Measurements from ENCODE around the gene BCL2L11. TPM values are rescaled to one million over a fixed set of nuclear protein-coding genes. Genes with fewer than 3 reads are reported as not detected.

The BCL2L11 gene
- total and polyA plus RNA-seq, 2 experiments from 2014 or later, result 10.6 to 22.5 TPM

DNA sequence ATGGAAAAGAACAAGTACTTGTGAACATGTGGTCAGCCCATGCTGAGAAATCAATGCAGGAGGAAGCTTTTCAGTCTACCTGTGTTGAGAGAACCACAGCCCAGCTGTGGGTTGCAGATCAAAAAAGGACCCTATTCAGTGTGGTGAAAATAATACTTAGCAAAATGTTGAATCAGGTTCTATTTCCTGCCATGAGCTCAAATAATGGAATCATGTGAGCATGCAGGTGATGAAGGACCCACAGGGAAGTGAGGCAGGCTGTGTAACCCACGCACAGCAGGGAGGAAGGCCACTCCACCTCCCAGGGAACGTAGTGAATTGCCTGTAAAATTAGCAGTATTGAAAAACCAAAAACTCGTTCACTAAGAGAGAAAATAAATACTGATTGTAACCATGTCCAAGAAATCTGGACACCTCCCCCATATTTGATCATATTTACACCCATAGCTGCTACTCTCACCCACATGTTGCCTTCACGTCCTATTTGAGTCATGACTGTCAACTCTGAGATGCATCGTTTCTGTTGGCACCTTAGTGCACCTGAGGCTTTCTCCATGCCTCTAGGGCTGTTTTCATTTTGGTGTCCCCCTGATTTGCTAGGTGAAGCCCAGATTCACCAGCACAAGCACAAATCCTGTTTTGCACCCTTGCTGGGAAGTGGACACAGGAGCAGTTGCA, 20.5 kb upstream of the BCL2L11 start:
- no peaks in the 10 kb centered on the region for H3F3A ChIP-seq (replicated peaks; ENCODE audit: low read depth)
- H3K4me2 ChIP-seq, result no peak overlapping the region
- ATAC-seq (no peak), DNase-seq (ENCODE audit: low spot score) (no peak)
- Mint-ChIP-seq H3K36me3 (ENCODE audit: low read depth) (no peaks in the 10 kb centered on the region), H3K27me3 (ENCODE audit: insufficient read depth, low read depth, poor library complexity) (no peaks in the 10 kb centered on the region), H3K4me3 (no peak overlapping the region), H3K9me3 (no peaks in the 10 kb centered on the region), H3K4me1 (peaks cover 12% of the 10 kb centered on the region), H3K27ac (no peak overlapping the region)
- no peaks in the 10 kb centered on the region for H3K36me3 ChIP-seq (ENCODE audit: insufficient read depth)
- H3K27ac ChIP-seq (ENCODE audit: low read depth), result no peak overlapping the region
- H2AFZ ChIP-seq, result no peak overlapping the region
- H3K9me2 ChIP-seq (ENCODE audit: insufficient read depth), result no peaks in the 10 kb centered on the region; the same call in 1 of the 2 replicates
- no peaks in the 10 kb centered on the region for H3K4me1 ChIP-seq (ENCODE audit: insufficient read depth)
- H3K4me3 ChIP-seq, result no peak overlapping the region
- H3K27me3 ChIP-seq (ENCODE audit: insufficient read depth), result no peaks in the 10 kb centered on the region
- H3K79me2 ChIP-seq (replicated peaks; ENCODE audit: insufficient read depth), result no peaks in the 10 kb centered on the region
- no peaks in the 10 kb centered on the region for H4K20me1 ChIP-seq (replicated peaks; ENCODE audit: insufficient read depth)
- TF ChIP-seq POLR2AphosphoS5 (IDR thresholded peaks at IDR 0.05; ENCODE audit: low read depth) (no peak), ZNF114 (CRISPR knock-in tag; IDR thresholded peaks at IDR 0.05) (no peak), ZNF331 (CRISPR knock-in tag; IDR thresholded peaks at IDR 0.05; ENCODE audit: low read depth) (no peak), STAT1 (IDR thresholded peaks at IDR 0.05; ENCODE audit: unreplicated experiment) (no peak), EZH2phosphoT487 (IDR thresholded peaks at IDR 0.05; ENCODE audit: unreplicated experiment) (no peak)
- TF ChIP-seq, protein P1, sequence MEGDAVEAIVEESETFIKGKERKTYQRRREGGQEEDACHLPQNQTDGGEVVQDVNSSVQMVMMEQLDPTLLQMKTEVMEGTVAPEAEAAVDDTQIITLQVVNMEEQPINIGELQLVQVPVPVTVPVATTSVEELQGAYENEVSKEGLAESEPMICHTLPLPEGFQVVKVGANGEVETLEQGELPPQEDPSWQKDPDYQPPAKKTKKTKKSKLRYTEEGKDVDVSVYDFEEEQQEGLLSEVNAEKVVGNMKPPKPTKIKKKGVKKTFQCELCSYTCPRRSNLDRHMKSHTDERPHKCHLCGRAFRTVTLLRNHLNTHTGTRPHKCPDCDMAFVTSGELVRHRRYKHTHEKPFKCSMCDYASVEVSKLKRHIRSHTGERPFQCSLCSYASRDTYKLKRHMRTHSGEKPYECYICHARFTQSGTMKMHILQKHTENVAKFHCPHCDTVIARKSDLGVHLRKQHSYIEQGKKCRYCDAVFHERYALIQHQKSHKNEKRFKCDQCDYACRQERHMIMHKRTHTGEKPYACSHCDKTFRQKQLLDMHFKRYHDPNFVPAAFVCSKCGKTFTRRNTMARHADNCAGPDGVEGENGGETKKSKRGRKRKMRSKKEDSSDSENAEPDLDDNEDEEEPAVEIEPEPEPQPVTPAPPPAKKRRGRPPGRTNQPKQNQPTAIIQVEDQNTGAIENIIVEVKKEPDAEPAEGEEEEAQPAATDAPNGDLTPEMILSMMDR (conservative IDR thresholded peaks at IDR 0.05; ENCODE audit: low read depth in 2 of 2), result no peak
- TF ChIP-seq, protein P2, sequence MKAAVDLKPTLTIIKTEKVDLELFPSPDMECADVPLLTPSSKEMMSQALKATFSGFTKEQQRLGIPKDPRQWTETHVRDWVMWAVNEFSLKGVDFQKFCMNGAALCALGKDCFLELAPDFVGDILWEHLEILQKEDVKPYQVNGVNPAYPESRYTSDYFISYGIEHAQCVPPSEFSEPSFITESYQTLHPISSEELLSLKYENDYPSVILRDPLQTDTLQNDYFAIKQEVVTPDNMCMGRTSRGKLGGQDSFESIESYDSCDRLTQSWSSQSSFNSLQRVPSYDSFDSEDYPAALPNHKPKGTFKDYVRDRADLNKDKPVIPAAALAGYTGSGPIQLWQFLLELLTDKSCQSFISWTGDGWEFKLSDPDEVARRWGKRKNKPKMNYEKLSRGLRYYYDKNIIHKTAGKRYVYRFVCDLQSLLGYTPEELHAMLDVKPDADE (IDR thresholded peaks at IDR 0.05), result no peak
- TF ChIP-seq, protein P3, sequence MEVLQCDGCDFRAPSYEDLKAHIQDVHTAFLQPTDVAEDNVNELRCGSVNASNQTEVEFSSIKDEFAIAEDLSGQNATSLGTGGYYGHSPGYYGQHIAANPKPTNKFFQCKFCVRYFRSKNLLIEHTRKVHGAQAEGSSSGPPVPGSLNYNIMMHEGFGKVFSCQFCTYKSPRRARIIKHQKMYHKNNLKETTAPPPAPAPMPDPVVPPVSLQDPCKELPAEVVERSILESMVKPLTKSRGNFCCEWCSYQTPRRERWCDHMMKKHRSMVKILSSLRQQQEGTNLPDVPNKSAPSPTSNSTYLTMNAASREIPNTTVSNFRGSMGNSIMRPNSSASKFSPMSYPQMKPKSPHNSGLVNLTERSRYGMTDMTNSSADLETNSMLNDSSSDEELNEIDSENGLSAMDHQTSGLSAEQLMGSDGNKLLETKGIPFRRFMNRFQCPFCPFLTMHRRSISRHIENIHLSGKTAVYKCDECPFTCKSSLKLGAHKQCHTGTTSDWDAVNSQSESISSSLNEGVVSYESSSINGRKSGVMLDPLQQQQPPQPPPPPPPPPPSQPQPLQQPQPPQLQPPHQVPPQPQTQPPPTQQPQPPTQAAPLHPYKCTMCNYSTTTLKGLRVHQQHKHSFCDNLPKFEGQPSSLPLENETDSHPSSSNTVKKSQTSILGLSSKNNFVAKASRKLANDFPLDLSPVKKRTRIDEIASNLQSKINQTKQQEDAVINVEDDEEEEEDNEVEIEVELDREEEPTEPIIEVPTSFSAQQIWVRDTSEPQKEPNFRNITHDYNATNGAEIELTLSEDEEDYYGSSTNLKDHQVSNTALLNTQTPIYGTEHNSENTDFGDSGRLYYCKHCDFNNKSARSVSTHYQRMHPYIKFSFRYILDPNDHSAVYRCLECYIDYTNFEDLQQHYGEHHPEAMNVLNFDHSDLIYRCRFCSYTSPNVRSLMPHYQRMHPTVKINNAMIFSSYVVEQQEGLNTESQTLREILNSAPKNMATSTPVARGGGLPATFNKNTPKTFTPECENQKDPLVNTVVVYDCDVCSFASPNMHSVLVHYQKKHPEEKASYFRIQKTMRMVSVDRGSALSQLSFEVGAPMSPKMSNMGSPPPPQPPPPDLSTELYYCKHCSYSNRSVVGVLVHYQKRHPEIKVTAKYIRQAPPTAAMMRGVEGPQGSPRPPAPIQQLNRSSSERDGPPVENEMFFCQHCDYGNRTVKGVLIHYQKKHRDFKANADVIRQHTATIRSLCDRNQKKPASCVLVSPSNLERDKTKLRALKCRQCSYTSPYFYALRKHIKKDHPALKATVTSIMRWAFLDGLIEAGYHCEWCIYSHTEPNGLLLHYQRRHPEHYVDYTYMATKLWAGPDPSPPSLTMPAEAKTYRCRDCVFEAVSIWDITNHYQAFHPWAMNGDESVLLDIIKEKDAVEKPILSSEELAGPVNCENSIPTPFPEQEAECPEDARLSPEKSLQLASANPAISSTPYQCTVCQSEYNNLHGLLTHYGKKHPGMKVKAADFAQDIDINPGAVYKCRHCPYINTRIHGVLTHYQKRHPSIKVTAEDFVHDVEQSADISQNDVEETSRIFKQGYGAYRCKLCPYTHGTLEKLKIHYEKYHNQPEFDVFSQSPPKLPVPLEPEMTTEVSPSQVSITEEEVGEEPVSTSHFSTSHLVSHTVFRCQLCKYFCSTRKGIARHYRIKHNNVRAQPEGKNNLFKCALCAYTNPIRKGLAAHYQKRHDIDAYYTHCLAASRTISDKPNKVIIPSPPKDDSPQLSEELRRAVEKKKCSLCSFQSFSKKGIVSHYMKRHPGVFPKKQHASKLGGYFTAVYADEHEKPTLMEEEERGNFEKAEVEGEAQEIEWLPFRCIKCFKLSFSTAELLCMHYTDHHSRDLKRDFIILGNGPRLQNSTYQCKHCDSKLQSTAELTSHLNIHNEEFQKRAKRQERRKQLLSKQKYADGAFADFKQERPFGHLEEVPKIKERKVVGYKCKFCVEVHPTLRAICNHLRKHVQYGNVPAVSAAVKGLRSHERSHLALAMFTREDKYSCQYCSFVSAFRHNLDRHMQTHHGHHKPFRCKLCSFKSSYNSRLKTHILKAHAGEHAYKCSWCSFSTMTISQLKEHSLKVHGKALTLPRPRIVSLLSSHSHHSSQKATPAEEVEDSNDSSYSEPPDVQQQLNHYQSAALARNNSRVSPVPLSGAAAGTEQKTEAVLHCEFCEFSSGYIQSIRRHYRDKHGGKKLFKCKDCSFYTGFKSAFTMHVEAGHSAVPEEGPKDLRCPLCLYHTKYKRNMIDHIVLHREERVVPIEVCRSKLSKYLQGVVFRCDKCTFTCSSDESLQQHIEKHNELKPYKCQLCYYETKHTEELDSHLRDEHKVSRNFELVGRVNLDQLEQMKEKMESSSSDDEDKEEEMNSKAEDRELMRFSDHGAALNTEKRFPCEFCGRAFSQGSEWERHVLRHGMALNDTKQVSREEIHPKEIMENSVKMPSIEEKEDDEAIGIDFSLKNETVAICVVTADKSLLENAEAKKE (CRISPR knock-in tag; IDR thresholded peaks at IDR 0.05), result no peak
